Erythroblast (primary cell): ENCODE measurements around the gene TBC1D10B.
A peak's percentile ranks its signal among the peaks of the same experiment; 100 is the strongest.

Experiments
- GATA1 ChIP-seq: IDR thresholded peaks from 2 replicates; pipeline ENCODE4 v1.6.1; 2011; ENCODE audit warnings: low read depth, mild to moderate bottlenecking, control low read depth, low read length, moderate library complexity
- POLR2A ChIP-seq: IDR thresholded peaks from 2 replicates; pipeline ENCODE4 v1.6.1; 2011; ENCODE audit warnings: mild to moderate bottlenecking, low read length

DNA sequence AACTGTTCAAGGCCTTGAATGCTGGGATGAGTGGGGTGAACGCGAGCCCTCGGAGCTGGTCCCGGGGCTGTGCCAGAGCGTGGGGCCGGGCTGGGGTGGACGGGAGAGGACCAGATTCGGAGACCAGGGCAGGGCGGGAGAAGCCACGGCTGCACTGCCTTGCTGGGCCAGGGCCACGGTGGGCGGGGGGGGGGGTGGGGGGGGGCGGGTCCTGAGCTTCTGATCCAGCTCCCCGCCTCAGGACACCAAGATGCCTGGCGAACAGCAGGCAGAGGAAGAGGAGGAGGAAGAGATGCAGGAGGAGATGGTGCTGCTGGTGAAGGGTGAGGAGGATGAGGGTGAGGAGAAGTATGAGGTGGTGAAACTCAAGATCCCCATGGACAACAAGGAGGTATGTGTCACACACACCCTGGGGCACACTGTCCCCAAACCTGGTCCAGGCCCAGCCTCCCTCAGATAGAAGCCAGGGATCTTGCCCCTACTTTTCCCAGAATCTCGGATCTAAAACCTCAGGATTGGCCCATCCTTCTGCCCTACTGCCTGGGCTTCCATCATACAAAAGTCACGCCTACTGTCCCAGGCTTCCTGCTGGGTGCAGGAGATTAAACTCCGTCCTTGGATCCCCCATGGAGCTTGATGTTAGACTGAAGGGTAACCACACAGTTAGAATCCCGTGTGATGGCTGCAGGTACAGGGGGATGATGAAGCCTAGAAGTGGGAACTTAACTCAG, 37.7 kb upstream of the TBC1D10B start:
- TF ChIP-seq POLR2A (peak; percentile 9), GATA1 (no peak)
